ENCODE measurements around the gene SCAMP2.
A peak's percentile ranks its signal among the peaks of the same experiment; 100 is the strongest.
"Not testable (repeated sequence)": the region's sequence is repeated elsewhere in the genome, so short reads cannot be mapped to it uniquely, and the experiment has no call there.

The SCAMP2 gene, protein sequence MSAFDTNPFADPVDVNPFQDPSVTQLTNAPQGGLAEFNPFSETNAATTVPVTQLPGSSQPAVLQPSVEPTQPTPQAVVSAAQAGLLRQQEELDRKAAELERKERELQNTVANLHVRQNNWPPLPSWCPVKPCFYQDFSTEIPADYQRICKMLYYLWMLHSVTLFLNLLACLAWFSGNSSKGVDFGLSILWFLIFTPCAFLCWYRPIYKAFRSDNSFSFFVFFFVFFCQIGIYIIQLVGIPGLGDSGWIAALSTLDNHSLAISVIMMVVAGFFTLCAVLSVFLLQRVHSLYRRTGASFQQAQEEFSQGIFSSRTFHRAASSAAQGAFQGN

DNA sequence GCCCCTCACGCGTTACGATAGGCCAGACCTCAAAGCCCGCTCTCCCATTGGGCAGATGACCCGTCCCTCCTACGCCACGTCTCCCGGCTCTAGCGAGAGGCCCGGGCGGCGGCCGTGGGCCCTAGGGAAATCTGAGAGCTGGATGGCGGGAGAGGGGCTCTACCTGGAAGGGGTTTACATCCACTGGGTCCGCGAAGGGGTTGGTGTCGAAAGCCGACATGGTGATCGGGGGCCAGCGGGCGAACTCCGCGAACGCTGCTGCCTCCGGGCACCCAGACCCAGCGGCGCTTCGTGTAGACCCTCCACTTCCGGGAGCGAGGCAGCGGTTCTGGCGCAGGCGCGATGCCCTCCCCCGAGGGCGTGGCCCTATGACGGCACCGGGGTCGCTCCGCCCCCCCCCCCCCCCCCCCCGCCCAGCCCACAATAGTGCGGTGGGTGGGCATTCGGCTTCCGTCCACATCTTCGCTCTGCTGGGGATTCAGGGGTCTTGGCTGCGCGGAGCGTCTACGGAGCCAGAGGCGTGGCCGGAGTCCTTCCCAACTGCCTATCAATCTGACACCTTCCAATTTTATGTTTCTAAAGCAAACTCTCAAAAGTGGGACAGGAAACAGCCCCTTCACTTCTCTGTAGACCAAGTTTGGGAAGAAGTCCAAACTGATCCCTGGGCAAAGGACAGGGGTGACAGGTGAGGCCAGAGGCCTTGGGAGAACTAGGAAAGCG, at the start of gene SCAMP2:
Gene SCAMP2, minus strand, starts transcription at position 330 of the 720 bp plus-strand sequence. Its CDS starts 110 bp downstream, at position 220.
- H3K9me3 ChIP-seq (ENCODE audit: low read length): peaks cover 4% of the 10 kb centered on the region
- H3K4me1 ChIP-seq (ENCODE audit: insufficient read depth, low read length): peaks cover 8% of the 10 kb centered on the region
- H3K36me3 ChIP-seq (ENCODE audit: insufficient read depth, low read length): peaks cover 11% of the 10 kb centered on the region
- H3K27me3 ChIP-seq (ENCODE audit: insufficient read depth, low read length): no peaks in the 10 kb centered on the region
- peak within 1 kb of the TSS; percentile 50 for H2AFZ ChIP-seq (ENCODE audit: low read depth, low read length)
- peak within 1 kb of the TSS; percentile 89 for H3K4me3 ChIP-seq (ENCODE audit: low read length)

- no peaks in the 10 kb centered on the region for H3K27me3 ChIP-seq (ENCODE audit: insufficient read depth, low read length)
- H3K4me3 ChIP-seq (ENCODE audit: low read length): no peak overlapping the region
- H3K36me3 ChIP-seq (ENCODE audit: insufficient read depth, low read length): peaks cover 74% of the 10 kb centered on the region
- H3K9me3 ChIP-seq (ENCODE audit: low read length): no peaks in the 10 kb centered on the region
- no peaks in the 10 kb centered on the region for H3K4me1 ChIP-seq (ENCODE audit: insufficient read depth, low read length)
- no peak overlapping the region for H2AFZ ChIP-seq (ENCODE audit: low read depth, low read length)
Observed at GRCh38 chr15:74920456-74920855, 47.3 kb upstream of the SCAMP2 start.

DNA sequence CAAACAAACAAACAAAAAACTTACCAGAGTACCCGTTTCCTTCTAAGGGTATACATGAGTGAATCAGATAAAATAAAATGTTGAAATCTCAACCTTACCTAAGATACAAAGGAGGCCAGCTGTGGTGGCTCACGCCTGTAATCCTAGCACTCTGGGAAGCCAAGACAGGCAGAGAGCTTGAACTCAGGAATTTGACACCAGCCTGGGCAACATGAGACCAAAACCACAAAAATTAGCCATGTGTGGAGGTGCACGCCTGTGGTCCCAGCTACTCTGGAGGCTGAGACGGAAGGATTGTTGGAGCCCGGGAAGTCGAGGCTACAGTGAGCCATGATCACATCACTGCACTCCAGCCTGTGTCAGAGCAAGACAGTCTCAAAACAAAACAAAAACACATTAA, 44.5 kb upstream of the SCAMP2 start:
- no peaks in the 10 kb centered on the region for H3K4me1 ChIP-seq (ENCODE audit: insufficient read depth, low read length)
- no peak overlapping the region for H3K4me3 ChIP-seq (ENCODE audit: low read length)
- no peak overlapping the region for H2AFZ ChIP-seq (ENCODE audit: low read depth, low read length)
- H3K9me3 ChIP-seq (ENCODE audit: low read length): no peaks in the 10 kb centered on the region
- no peaks in the 10 kb centered on the region for H3K27me3 ChIP-seq (ENCODE audit: insufficient read depth, low read length)
- peaks cover 76% of the 10 kb centered on the region for H3K36me3 ChIP-seq (ENCODE audit: insufficient read depth, low read length)

DNA sequence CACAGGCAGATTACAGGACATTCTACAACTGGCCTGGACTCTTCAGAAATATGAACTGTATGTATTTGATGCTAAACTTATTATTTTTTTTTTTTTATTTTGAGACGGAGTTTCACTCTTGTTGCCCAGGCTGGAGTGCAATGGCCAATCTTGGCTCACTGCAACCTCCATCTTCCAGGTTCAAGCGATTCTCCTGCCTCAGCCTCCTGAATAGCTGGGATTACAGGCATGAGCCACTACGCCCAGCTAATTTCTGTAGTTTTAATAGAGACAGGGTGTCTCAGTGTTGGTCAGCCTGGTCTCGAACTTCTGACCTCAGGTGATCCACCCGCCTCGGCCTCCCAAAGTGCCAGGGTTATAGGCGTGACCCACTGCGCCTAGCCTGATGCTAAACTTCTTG, 40.6 kb upstream of the SCAMP2 start:
- H3K36me3 ChIP-seq (ENCODE audit: insufficient read depth, low read length): peaks cover 57% of the 10 kb centered on the region
- not testable (repeated sequence) for H3K4me3 ChIP-seq (ENCODE audit: low read length); H2AFZ ChIP-seq (ENCODE audit: low read depth, low read length); H3K9me3 ChIP-seq (ENCODE audit: low read length); H3K27me3 ChIP-seq (ENCODE audit: insufficient read depth, low read length); H3K4me1 ChIP-seq (ENCODE audit: insufficient read depth, low read length)

DNA sequence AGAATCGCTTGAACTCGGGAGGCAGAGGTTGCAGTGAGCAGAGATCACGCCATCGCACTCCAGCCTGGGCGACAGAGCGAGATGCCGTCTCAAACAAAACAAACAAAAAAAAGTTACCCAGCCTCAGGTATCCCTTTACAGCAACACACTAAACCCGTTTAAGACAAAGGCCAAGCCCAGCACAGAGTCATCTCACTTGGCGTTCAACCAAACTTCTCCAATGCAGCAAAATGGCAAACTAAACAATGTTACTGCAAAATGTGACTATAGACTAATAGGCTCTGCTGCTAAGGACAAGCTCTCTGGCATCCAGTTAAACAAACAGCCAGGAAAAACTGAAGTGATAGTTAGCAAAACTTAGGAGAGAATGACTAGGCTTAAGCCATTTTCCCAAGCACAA, 39.9 kb upstream of the SCAMP2 start:
- Histone ChIP-seq H3K9me3 (ENCODE audit: low read length) (no peaks in the 10 kb centered on the region), H3K4me3 (ENCODE audit: low read length) (no peak overlapping the region), H3K36me3 (ENCODE audit: insufficient read depth, low read length) (peaks cover 49% of the 10 kb centered on the region), H3K27me3 (ENCODE audit: insufficient read depth, low read length) (no peaks in the 10 kb centered on the region), H3K4me1 (ENCODE audit: insufficient read depth, low read length) (no peaks in the 10 kb centered on the region), H2AFZ (ENCODE audit: low read depth, low read length) (no peak overlapping the region)

DNA sequence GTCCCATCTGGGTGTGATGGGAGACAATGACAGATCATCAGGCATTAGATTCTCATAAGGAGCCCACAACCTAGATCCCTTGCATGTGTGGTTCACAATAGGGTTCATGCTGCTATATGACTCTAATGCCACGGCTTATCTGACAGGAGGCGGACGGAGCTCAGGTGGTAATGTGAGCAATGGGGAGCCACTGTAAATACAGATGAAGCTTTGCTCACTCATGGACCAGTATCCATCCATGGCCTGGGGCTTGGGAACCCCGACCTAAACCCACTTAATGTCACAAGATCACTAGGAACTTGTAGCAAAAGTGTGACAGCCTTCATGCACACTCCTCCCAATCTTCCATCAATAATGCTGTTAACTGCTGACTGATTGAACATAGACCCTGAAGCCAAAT, 35.5 kb upstream of the SCAMP2 start:
- no peak overlapping the region for H3K4me3 ChIP-seq (ENCODE audit: low read length)
- no peaks in the 10 kb centered on the region for H3K9me3 ChIP-seq (ENCODE audit: low read length)
- no peak overlapping the region for H2AFZ ChIP-seq (ENCODE audit: low read depth, low read length)
- H3K4me1 ChIP-seq (ENCODE audit: insufficient read depth, low read length): peaks cover 13% of the 10 kb centered on the region
- no peaks in the 10 kb centered on the region for H3K27me3 ChIP-seq (ENCODE audit: insufficient read depth, low read length)
- H3K36me3 ChIP-seq (ENCODE audit: insufficient read depth, low read length): peaks cover 35% of the 10 kb centered on the region

DNA sequence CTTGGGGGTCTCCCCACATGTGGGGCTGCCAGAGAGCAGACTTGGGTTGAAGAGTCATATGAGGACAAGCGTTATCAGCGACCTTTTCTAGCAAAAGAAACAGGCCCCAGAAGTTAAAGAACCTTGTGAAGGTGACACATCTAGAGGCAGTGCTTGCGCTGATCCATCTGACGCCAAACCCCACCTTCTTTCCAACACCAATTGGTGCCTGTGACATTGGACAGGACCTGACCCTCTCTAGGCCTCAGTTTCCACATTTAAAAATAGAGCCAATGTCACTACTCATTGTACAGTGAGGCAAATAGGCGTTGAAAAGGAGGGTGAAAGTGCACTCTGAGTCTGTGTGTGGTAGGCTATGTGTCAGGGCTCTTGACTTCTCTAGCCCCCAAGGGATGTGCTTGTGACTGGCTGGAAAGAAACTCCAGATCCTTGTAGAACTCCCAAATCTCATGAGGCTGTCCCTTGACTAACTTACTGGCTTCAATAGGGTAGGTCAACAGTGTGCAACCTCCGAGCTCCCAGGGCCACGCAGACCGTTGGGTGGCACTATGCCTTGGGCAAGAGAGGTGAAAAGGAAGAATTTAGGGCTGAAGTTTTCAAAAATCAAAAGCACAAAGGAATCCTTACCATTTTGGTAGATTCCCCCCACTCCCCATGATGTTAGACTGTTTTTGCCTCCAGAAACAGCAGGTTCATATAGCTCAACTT, 34.2 kb upstream of the SCAMP2 start:
- peaks cover 13% of the 10 kb centered on the region for H3K4me1 ChIP-seq (ENCODE audit: insufficient read depth, low read length)
- peak overlapping the region; percentile 99 for H2AFZ ChIP-seq (ENCODE audit: low read depth, low read length)
- peaks cover 36% of the 10 kb centered on the region for H3K36me3 ChIP-seq (ENCODE audit: insufficient read depth, low read length)
- H3K27me3 ChIP-seq (ENCODE audit: insufficient read depth, low read length): no peaks in the 10 kb centered on the region
- H3K9me3 ChIP-seq (ENCODE audit: low read length): no peaks in the 10 kb centered on the region
- peak overlapping the region; percentile 63 for H3K4me3 ChIP-seq (ENCODE audit: low read length)

GRCh38 chr15:74906450-74907162, 33.4 kb upstream of the SCAMP2 start, which contains the start of gene FAM219B:
FAM219B (minus strand) TSS chr15:74906851; CDS start chr15:74906800, 51 bp downstream.
- Histone ChIP-seq H3K36me3 (ENCODE audit: insufficient read depth, low read length) (peaks cover 36% of the 10 kb centered on the region), H3K4me1 (ENCODE audit: insufficient read depth, low read length) (peaks cover 13% of the 10 kb centered on the region), H3K9me3 (ENCODE audit: low read length) (no peaks in the 10 kb centered on the region), H3K27me3 (ENCODE audit: insufficient read depth, low read length) (no peaks in the 10 kb centered on the region), H3K4me3 (ENCODE audit: low read length) (peak within 1 kb of the TSS; percentile 63), H2AFZ (ENCODE audit: low read depth, low read length) (peak within 1 kb of the TSS; percentile 99)

- Histone ChIP-seq H3K36me3 (ENCODE audit: insufficient read depth, low read length) (peaks cover 37% of the 10 kb centered on the region), H3K4me3 (ENCODE audit: low read length) (peak overlapping the region; percentile 63), H2AFZ (ENCODE audit: low read depth, low read length) (peak overlapping the region; percentile 99), H3K4me1 (ENCODE audit: insufficient read depth, low read length) (peaks cover 13% of the 10 kb centered on the region), H3K27me3 (ENCODE audit: insufficient read depth, low read length) (no peaks in the 10 kb centered on the region), H3K9me3 (ENCODE audit: low read length) (no peaks in the 10 kb centered on the region)
Observed at GRCh38 chr15:74906067-74906449, 32.9 kb upstream of the SCAMP2 start.

GRCh38 chr15:74904190-74904805, 31.1 kb upstream of the SCAMP2 start:
- Histone ChIP-seq H2AFZ (ENCODE audit: low read depth, low read length) (no peak overlapping the region), H3K4me3 (ENCODE audit: low read length) (no peak overlapping the region), H3K9me3 (ENCODE audit: low read length) (no peaks in the 10 kb centered on the region), H3K27me3 (ENCODE audit: insufficient read depth, low read length) (no peaks in the 10 kb centered on the region), H3K36me3 (ENCODE audit: insufficient read depth, low read length) (peaks cover 54% of the 10 kb centered on the region), H3K4me1 (ENCODE audit: insufficient read depth, low read length) (peaks cover 13% of the 10 kb centered on the region)

DNA sequence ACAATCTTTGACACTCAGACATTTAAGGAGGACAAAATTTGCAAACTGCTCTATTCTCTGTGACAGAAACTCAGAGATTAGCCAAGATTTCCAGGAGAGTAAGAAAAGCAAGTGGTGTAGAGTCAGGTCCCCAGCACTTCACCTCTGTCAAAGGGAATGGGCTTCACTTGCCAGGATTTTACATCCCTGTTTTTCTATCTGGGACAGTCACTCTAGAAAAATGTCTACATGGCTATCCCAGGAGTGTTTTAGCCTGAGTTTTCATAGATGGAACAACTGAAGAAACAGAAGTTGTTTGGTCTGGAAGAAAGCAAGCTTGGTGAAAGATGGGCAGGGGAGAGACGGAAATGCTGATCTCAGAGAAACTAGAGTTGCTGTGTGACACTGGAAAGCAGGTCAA, 30.5 kb upstream of the SCAMP2 start:
- Histone ChIP-seq H3K36me3 (ENCODE audit: insufficient read depth, low read length) (peaks cover 60% of the 10 kb centered on the region), H3K4me1 (ENCODE audit: insufficient read depth, low read length) (peaks cover 13% of the 10 kb centered on the region), H3K4me3 (ENCODE audit: low read length) (no peak overlapping the region)

DNA sequence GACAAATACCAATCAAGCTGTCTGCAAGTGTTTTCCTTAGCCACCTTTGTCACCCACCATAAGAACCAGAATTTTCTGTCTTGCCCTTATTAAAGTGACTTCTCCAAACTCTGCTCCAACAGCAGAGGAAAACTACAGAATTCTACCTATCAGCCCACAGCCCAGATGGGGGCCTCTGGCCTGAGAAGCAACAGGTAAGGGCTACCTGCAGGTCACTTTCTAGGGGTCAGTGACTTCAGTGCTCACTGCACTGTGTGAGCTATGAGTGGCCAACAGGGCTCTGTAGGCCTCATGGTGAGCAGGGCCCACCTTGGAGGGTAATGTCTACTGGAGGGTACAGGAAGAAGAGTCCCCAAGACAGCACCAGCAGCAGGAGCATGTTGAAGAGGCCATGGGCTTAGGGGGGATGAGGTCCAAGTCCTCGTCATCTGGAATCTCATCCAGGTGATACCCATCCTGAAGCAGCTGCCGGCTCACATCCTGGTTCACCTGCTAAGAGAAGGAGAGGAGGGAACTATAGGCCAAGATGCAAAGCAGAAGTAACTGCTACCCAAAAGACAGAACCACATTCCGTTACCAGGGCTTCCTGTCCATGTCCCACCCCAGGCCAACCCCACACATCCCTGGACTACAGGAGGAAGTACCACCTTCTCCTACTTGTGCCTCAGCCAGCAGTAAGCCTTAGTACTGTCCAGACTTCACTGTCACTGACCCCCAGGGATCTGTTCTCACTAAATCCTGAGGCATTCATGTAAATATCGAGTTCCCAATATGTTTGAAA, 29.3 kb upstream of the SCAMP2 start:
- H3K4me1 ChIP-seq (ENCODE audit: insufficient read depth, low read length): peaks cover 10% of the 10 kb centered on the region
- H2AFZ ChIP-seq (ENCODE audit: low read depth, low read length): no peak overlapping the region
- peaks cover 66% of the 10 kb centered on the region for H3K36me3 ChIP-seq (ENCODE audit: insufficient read depth, low read length)
- no peaks in the 10 kb centered on the region for H3K9me3 ChIP-seq (ENCODE audit: low read length)
- H3K27me3 ChIP-seq (ENCODE audit: insufficient read depth, low read length): no peaks in the 10 kb centered on the region
- H3K4me3 ChIP-seq (ENCODE audit: low read length): no peak overlapping the region

More for the DNA sequence above, 30.5 kb upstream of the SCAMP2 start:
- H2AFZ ChIP-seq (ENCODE audit: low read depth, low read length): no peak overlapping the region
- H3K27me3 ChIP-seq (ENCODE audit: insufficient read depth, low read length): no peaks in the 10 kb centered on the region
- no peaks in the 10 kb centered on the region for H3K9me3 ChIP-seq (ENCODE audit: low read length)

Measured in neuron (in vitro differentiated cells).